GM12878 (cell line): ENCODE measurements around the gene LCLAT1. TPM values are rescaled to one million over a fixed set of nuclear protein-coding genes. Genes with fewer than 3 reads are reported as not detected.
A peak's percentile ranks its signal among the peaks of the same experiment; 100 is the strongest.

Experiments used
- ATF7 ChIP-seq: fragments of 450-650 bp; IDR thresholded peaks from 2 replicates; pipeline ENCODE4 v1.6.1; 2016; ENCODE audit warnings: low read depth, mild to moderate bottlenecking
- CBX5 ChIP-seq: sonication (generic); IDR thresholded peaks from 2 replicates; pipeline ENCODE4 v1.6.1; 2016; ENCODE audit warnings: low read depth, moderate library complexity, mild to moderate bottlenecking, inconsistent platforms
- CREM ChIP-seq: IDR thresholded peaks from 2 replicates; pipeline ENCODE4 v1.6.1; 2014; ENCODE audit warnings: antibody characterized with exemption, low read depth
- DPF2 ChIP-seq: fragments of 450-650 bp; IDR thresholded peaks from 2 replicates; pipeline ENCODE4 v1.6.1; 2017; ENCODE audit warnings: mild to moderate bottlenecking
- EGR1 ChIP-seq, 2 experiments: IDR thresholded peaks; 1 replicate in 1 of 2; 2 replicates in 1 of 2; pipeline ENCODE4 v1.6.1; 2011 to 2012; ENCODE audit warnings: low read depth in 2 of 2, low read length in 2 of 2, borderline replicate concordance in 1 of 2, mild to moderate bottlenecking in 1 of 2, moderate library complexity in 1 of 2
- EP300 ChIP-seq, 2 experiments: fragments of 150-350 bp in 1 of 2; IDR thresholded peaks; 2 replicates each; pipeline ENCODE4 v1.6.1; 2011 to 2012; ENCODE audit warnings: low read depth in 2 of 2, low read length in 2 of 2, borderline replicate concordance in 1 of 2, improper control_type of control experiment in 1 of 2, inconsistent platforms in 1 of 2; ENCODE audit not compliant: control insufficient read depth in 1 of 2
- ETV6 ChIP-seq, 2 experiments: fragments of 450-650 bp in 1 of 2; IDR thresholded peaks in 1 of 2; conservative IDR thresholded peaks in 1 of 2; 2 replicates each; pipeline ENCODE4 v1.6.1; 2014; ENCODE audit warnings: antibody characterized with exemption in 1 of 2, borderline replicate concordance in 1 of 2, low read depth in 1 of 2, mild to moderate bottlenecking in 1 of 2, moderate library complexity in 1 of 2
- HDGF ChIP-seq: fragments of 450-650 bp; IDR thresholded peaks from 2 replicates; pipeline ENCODE4 v1.6.1; 2016; ENCODE audit warnings: antibody characterized with exemption
- IKZF1 ChIP-seq: fragments of 450-650 bp; conservative IDR thresholded peaks from 2 replicates; pipeline ENCODE4 v1.6.1; 2017; ENCODE audit warnings: antibody characterized with exemption, mild to moderate bottlenecking
- IKZF2 ChIP-seq, 2 experiments: fragments of 450-650 bp; IDR thresholded peaks; 2 replicates each; pipeline ENCODE4 v1.6.1; 2017; ENCODE audit warnings: mild to moderate bottlenecking in 2 of 2, moderate library complexity in 2 of 2
- KDM1A ChIP-seq: fragments of 200-600 bp; sonication (generic); IDR thresholded peaks from 2 replicates; pipeline ENCODE4 v1.6.1; 2016; ENCODE audit warnings: borderline replicate concordance
- KLF5 ChIP-seq: fragments of 450-650 bp; IDR thresholded peaks from 2 replicates; pipeline ENCODE4 v1.6.1; 2014; ENCODE audit warnings: mild to moderate bottlenecking; ENCODE audit not compliant: partially characterized antibody
- MEF2B ChIP-seq: fragments of 450-650 bp; IDR thresholded peaks from 2 replicates; pipeline ENCODE4 v1.6.1; 2018; ENCODE audit warnings: mild to moderate bottlenecking, moderate library complexity; ENCODE audit not compliant: partially characterized antibody, poor library complexity, severe bottlenecking
- NBN ChIP-seq: fragments of 450-650 bp; IDR thresholded peaks from 2 replicates; pipeline ENCODE4 v1.6.1; 2016
- PAX5 ChIP-seq: IDR thresholded peaks from 2 replicates; pipeline ENCODE4 v1.6.1; 2011; ENCODE audit warnings: low read depth, low read length, borderline replicate concordance
- POLR2A ChIP-seq: IDR thresholded peaks from 2 replicates; pipeline ENCODE4 v1.6.1; 2011; ENCODE audit warnings: low read depth, mild to moderate bottlenecking, low read length
- POLR2AphosphoS5 ChIP-seq: IDR thresholded peaks from 2 replicates; pipeline ENCODE4 v1.6.1; 2011; ENCODE audit warnings: mild to moderate bottlenecking, low read length, inconsistent platforms
- RFX5 ChIP-seq: IDR thresholded peaks from 2 replicates; pipeline ENCODE4 v1.6.1; 2011; ENCODE audit warnings: low read depth, low read length, improper control_type of control experiment
- SIN3A ChIP-seq: IDR thresholded peaks from 2 replicates; pipeline ENCODE4 v1.6.1; 2012; ENCODE audit warnings: low read depth, low read length, improper control_type of control experiment
- SMC3 ChIP-seq: IDR thresholded peaks from 2 replicates; pipeline ENCODE4 v1.6.1; 2011; ENCODE audit warnings: low read length, improper control_type of control experiment, borderline replicate concordance
- SREBF2 ChIP-seq: IDR thresholded peaks from 2 replicates; pipeline ENCODE4 v1.6.1; 2012; ENCODE audit warnings: mild to moderate bottlenecking, low read length
- STAT3 ChIP-seq: IDR thresholded peaks from 2 replicates; pipeline ENCODE4 v1.6.1; 2011; ENCODE audit warnings: low read depth, low read length, improper control_type of control experiment
- SUPT20H ChIP-seq: IDR thresholded peaks from 2 replicates; pipeline ENCODE4 v1.6.1; 2011; ENCODE audit warnings: low read depth, mild to moderate bottlenecking, low read length, moderate library complexity, borderline replicate concordance; ENCODE audit not compliant: control insufficient read depth
- ZBED1 ChIP-seq: IDR thresholded peaks from 2 replicates; pipeline ENCODE4 v1.6.1; 2016; ENCODE audit warnings: borderline replicate concordance
- polyA plus RNA-seq, 11 experiments: library from polyadenylated mRNA; depleted of rRNA in 4 of 11; unstranded in 6 of 11; stranded (reverse) in 5 of 11; fragments of >200 nt; fragmentation: Nextera tagmentation in 4 of 11; fragmentation: Illumina TruSeq in 1 of 11; extraction: Ambion mirVana in 4 of 11; extraction: Trizol in 1 of 11; gene quantifications; 1 replicate in 1 of 11; 2 replicates in 10 of 11; pipeline versions ENCODE4 v1.2.1 to v1.2.3, GENCODE V29; 2011 to 2016; ENCODE audit warnings: inconsistent platforms in 2 of 11, missing spikeins in 2 of 11, low read depth in 1 of 11
- total RNA-seq, 4 experiments: library from RNA; depleted of rRNA in 3 of 4; stranded (reverse); fragments of >200 nt in 3 of 4; fragmentation: Illumina TruSeq in 1 of 4; extraction: Trizol in 1 of 4; gene quantifications; 2 replicates each; pipeline versions ENCODE4 v1.2.1 to v1.2.3, GENCODE V29; 2013 to 2021
- TF ChIP-seq, protein P1 (sequence below): fragments of 450-650 bp; IDR thresholded peaks from 2 replicates; pipeline ENCODE4 v1.6.1; 2017; ENCODE audit warnings: low read depth, mild to moderate bottlenecking, moderate library complexity
- TF ChIP-seq, protein P2 (sequence below): IDR thresholded peaks from 2 replicates; pipeline ENCODE4 v1.6.1; 2011; ENCODE audit warnings: borderline replicate concordance, low read depth, mild to moderate bottlenecking, moderate library complexity, low read length; ENCODE audit not compliant: insufficient read depth, poor library complexity, severe bottlenecking

Gene LCLAT1
- total and polyA plus RNA-seq, 10 of the 15 experiments (the other 5 are each of a cell fraction or from before 2014, with no cell fraction given), result 8.1 to 33.0 (median 15.9) TPM

DNA sequence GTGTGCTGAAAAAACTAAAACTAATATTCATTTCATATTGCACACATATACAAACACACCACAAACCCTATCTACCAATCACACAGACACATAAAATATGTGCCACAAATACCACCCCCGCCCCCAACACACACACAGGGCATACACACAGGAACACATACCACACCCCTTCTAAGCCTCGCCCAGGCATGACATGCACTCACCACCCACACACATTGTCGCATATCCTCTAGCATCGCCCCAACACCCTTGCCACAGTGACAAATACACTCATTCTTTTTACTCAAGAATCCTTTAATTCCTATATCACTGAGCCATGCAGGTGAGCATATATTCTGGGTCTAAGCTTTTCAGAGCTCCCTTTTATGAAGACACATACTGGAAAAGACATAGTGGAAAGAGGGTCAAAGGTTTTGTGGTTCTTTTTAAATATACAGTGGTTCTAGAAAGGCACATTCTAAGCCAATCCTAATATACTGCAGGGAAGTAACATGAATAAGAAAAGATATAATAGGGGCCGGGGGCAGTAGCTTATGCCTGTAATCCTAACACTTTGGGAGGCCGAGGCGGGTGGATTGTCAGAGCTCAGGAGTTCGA lies 24.5 kb upstream of the LCLAT1 start (continued):
- no peak for TF ChIP-seq POLR2AphosphoS5
- TF ChIP-seq CREM, result no peak
- TF ChIP-seq KLF5, result peak; percentile 30
- TF ChIP-seq SUPT20H, result no peak
- TF ChIP-seq SIN3A, result no peak
- TF ChIP-seq, protein P1, sequence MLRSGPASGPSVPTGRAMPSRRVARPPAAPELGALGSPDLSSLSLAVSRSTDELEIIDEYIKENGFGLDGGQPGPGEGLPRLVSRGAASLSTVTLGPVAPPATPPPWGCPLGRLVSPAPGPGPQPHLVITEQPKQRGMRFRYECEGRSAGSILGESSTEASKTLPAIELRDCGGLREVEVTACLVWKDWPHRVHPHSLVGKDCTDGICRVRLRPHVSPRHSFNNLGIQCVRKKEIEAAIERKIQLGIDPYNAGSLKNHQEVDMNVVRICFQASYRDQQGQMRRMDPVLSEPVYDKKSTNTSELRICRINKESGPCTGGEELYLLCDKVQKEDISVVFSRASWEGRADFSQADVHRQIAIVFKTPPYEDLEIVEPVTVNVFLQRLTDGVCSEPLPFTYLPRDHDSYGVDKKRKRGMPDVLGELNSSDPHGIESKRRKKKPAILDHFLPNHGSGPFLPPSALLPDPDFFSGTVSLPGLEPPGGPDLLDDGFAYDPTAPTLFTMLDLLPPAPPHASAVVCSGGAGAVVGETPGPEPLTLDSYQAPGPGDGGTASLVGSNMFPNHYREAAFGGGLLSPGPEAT, result peak; percentile 42; the same call in 1 of the 2 replicates
- TF ChIP-seq ETV6 (conservative IDR thresholded peaks at IDR 0.05 in 1 of 2, IDR thresholded peaks at IDR 0.05 in 1 of 2; ENCODE audit: borderline replicate concordance in 1 of 2, low read depth in 1 of 2), result no peak
- TF ChIP-seq RFX5, result no peak
- no peak for TF ChIP-seq SMC3
- TF ChIP-seq PAX5, result 0 out of 2 replicates have a peak, but pooled peaks have one; percentile 15
- TF ChIP-seq, protein P2, sequence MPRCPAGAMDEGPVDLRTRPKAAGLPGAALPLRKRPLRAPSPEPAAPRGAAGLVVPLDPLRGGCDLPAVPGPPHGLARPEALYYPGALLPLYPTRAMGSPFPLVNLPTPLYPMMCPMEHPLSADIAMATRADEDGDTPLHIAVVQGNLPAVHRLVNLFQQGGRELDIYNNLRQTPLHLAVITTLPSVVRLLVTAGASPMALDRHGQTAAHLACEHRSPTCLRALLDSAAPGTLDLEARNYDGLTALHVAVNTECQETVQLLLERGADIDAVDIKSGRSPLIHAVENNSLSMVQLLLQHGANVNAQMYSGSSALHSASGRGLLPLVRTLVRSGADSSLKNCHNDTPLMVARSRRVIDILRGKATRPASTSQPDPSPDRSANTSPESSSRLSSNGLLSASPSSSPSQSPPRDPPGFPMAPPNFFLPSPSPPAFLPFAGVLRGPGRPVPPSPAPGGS, result peak; percentile 86
- TF ChIP-seq EGR1 (IDR thresholded peaks at IDR 0.05; ENCODE audit: borderline replicate concordance in 1 of 2, low read depth in 2 of 2, low read length in 2 of 2), result peak in 1 of 2 experiments; percentile 72; a peak in 1 of 3 replicates
- peak; percentile 73 for TF ChIP-seq HDGF
- no peak for TF ChIP-seq SREBF2
- 0 out of 2 replicates have a peak, but pooled peaks have one; percentile 24 for TF ChIP-seq ZBED1
- TF ChIP-seq IKZF1, result peak; percentile 27; the same call in 1 of the 2 replicates
- peak; percentile 26 for TF ChIP-seq MEF2B
- 0 out of 2 replicates have a peak, but pooled peaks have one; percentile 17 for TF ChIP-seq DPF2
- TF ChIP-seq IKZF2 (IDR thresholded peaks at IDR 0.05), result peak in 1 of 2 experiments; percentile 58; a peak in 2 of 4 replicates
- peak; percentile 81 for TF ChIP-seq NBN
- TF ChIP-seq STAT3, result no peak
- 0 out of 4 replicates have a peak, but pooled peaks of 1 of the 2 experiments have one; percentile 38 for TF ChIP-seq EP300 (IDR thresholded peaks at IDR 0.05; ENCODE audit: borderline replicate concordance in 1 of 2, control insufficient read depth in 1 of 2, low read depth in 2 of 2, low read length in 2 of 2)
- peak; percentile 76 for TF ChIP-seq ATF7
- no peak for TF ChIP-seq CBX5
- no peak for TF ChIP-seq KDM1A
- no peak for TF ChIP-seq POLR2A
